HG03469 (cell line): ENCODE data around the gene PACSIN2.

Source experiments
- ATAC-seq: cut with Tn5 transposase; IDR thresholded peaks from one replicate; pipeline ENCODE4 v1.9.1; 2021; ENCODE audit warnings: mild to moderate bottlenecking, moderate library complexity, moderate number of reproducible peaks; ENCODE audit not compliant: unreplicated experiment

The PACSIN2 gene

DNA sequence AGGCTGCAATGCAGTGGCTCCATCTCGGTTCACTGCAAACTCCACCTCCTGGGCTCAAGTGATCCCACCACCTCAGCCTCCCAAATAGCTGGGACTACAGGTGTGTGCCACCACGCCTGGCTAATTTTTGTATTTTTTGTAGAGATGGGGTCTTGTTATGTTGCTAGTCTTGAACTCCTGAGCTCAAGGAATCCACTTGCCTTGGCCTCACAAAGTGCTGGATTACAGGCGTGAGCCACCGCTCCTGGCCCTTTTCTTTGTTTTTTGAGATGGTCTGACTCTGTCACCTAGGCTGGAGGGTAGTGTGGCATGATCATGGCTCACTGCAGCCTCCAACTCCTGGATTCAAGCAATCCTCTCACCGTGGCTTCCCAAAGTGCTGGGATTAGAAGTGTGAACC is 178.9 kb downstream of the PACSIN2 start:
- ATAC-seq, result no peak

DNA sequence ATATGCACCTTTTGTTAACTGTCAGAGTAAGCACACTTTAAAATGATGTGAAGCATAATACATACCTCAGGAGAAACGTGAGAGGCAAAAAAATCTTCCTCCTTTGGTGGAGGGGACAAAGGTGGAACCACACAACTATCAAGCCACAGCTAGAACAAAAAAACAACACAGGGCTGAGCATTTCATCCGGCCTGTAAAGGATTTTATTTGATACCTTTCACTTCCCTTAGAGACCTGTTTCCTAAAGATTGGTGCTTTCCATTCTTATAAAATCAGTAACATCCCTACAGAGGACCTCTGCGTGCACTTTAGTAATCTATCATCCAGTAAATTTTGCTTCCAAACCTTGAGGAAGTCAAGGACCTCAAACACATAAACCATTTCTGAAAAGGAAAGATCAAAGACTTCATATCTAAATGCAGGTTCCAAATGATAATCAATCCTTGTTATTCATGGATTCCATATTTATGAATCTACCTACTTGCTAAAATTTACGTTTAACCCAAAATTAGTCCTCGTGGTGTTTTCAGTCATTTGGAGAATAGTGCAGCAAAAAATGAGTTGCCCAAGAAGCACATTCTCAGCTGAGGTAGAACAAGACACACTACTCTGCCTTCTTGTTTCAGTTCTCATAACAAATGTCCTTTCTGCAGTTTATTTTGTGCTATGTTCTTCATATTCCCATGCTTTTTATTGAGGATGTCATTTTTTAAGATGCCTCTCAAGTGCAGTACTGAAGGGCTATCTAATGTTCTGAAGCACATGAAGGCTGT is 180.6 kb downstream of the PACSIN2 start:
- no peak for ATAC-seq

DNA sequence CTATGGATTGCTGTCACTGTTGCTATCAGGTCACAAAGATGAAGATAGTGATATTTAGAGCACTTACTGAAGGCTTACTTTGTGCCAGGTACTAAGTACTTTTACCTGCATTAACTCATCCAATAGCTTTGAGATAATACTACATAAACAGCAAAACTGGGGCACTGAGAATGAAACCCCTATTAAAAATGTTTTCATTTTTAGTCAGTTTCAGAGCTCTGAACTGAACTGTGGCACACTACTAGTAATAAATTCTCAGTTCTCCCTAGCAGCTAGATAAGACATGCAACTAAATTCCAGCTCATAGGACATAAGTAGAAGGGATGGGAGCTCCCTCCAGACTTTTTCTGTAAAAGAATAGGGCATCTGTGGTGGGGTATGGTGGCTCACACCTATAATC is 181.8 kb downstream of the PACSIN2 start:
- no peak for ATAC-seq

DNA sequence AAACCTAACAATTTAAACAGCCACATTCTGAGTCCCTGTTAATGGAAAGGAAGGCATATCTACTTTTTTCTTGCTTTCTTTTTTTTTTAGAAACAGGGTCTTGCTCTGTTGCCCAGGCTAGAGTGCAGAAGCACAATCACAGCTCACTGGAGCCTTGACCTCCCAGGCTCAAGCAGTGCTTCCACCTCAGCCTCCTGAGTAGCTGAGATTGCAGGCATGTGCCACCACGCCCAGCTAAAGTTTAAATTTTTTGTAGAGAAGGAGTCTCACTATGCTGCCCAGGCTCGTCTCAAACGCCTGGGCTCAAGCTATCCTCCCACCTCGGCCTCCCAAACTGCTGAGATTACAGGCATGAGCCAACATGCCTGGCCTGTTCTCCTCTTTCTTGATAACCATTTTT is 183.2 kb downstream of the PACSIN2 start:
- no peak for ATAC-seq

DNA sequence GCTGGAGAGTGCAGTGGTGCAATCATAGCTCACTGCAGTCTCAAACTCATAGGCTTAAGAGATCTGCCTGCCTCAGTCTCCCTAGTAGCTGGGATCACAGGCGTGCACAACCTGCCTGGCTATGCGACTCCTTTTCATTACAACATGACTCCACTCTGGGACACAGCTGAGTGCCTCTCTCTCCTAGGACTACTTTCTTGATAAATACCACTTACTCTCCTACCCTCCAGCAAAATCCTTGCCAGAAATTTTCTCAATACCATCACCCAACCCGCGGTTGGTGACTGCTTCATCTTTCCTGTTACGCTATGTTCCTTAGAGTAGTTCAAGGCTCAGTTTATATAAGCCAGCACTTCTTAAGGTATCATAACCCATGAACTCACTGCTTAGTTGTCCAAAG is 184.8 kb downstream of the PACSIN2 start:
- ATAC-seq, result no peak

DNA sequence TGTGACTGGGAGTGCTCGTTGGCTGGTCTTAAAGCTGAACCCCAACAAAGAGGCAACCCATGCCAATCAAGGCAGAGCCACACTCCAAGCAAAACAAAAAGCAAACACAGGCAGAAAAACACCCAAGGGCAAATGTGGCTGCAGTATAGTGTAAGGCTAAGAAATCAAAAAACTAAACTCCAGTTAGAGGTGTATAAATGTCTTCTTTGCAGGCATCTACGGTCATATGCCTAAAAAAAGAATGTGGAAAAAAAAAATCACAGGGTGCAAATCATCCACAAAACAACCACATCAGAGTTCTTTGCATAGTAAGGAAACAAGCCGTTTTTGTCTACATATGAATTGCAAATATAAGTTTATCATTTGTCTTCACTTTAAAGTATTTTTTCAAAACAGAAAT is 185.6 kb downstream of the PACSIN2 start:
- no peak for ATAC-seq

DNA sequence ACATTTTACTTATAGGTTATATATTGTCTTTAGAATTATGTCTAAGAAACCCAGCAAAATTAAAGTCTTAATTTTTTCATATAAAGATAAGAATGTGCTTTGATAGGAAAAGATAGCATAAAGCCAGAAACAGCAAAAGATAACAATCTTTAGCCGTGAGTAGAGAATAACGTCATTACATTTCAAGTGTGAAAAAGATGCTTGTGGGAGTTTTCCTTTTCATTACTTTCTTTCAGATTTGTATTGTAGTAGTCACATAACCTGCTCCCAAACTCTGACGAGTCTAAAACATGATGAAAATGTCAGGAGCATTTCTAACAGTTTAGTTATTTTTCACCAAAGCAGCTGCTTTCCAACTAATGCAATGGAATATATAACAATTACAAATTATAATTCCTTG is 189.2 kb downstream of the PACSIN2 start:
- ATAC-seq, result no peak

DNA sequence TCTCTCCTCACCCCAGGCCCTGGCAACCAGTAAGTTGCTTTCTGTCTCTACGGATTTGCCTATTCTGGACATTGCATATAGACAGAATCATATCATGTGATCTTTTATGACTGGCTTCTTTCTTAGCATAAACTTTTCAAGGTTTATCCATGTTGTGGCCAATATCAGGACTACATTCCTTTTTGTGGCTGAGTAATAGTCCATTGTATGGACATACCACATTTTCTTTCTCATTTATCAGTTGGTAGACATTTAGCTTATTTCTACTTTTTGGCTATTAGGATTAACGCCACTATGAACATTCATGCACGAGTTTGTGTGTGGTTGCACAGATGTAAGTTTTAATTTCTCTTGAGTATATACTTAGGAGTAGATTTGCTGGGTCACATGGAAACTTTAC is 193.6 kb downstream of the PACSIN2 start:
- ATAC-seq, result no peak

DNA sequence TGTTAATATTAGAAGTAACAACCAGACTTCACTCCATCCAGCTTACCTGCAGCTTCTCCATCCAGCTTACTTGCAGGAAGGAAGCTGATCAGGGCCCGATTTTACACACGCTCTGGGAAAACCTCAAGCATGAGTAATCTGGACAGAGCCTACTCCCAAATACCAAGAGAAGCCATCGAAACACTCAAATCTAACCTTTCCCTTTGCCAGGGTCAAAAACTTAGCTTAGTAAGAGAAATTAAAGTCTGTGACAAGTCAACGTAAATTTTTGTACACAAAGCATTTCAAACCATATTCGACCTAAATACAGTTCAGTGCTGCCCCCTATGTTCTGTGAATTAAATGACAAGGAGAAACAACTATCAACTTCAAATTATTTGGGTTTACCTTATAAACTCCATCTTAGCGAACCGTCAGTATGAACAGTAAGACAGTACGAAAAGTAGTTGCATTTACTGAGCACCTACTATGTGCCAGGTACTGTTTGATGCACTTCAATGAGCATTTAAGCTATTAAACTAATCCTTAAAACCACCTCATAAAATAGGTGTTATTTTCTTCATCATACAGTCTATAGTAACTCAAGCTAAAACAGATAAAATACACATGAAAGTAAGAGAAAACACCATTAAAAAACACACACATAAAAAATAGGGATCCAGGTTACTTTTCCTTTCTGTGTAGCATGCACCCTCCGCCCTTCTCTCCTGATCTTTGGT is 194.7 kb downstream of the PACSIN2 start:
- ATAC-seq, result no peak
